Measurements from ENCODE around the gene HLCS. TPM values are rescaled to one million over a fixed set of nuclear protein-coding genes. Genes with fewer than 3 reads are reported as not detected.

The HLCS gene
- total RNA-seq, 1 experiment from 2014 or later = 12.7 TPM

GRCh38 chr21:36713746-36714145 lies 252.7 kb downstream of the HLCS start:
- Histone ChIP-seq H3K4ac (ENCODE audit: low read depth, low read length) (no peak overlapping the region), H2BK15ac (ENCODE audit: low read depth, low read length) (no peak overlapping the region), H2BK12ac (ENCODE audit: insufficient read length, low read depth, low read length) (no peak overlapping the region), H3K56ac (ENCODE audit: insufficient read length, low read depth, low read length) (no peak overlapping the region), H3K4me1 (ENCODE audit: insufficient read depth, low read length) (peaks cover 2% of the 10 kb centered on the region; the same call in 1 of the 2 replicates), H3K9ac (ENCODE audit: extremely low read depth, insufficient read length, low read length) (no peak overlapping the region), H2BK120ac (ENCODE audit: low read depth, low read length, poor library complexity, severe bottlenecking) (no peak overlapping the region), H3K27ac (ENCODE audit: insufficient read length, low read depth, low read length) (no peak overlapping the region), H3K79me1 (ENCODE audit: insufficient read depth, low read depth, low read length, poor library complexity, severe bottlenecking) (no peaks in the 10 kb centered on the region), H4K20me1 (ENCODE audit: control insufficient read depth, insufficient read depth, insufficient read length) (no peaks in the 10 kb centered on the region), H3K4me2 (ENCODE audit: insufficient read depth, insufficient read length, low read length) (no peak overlapping the region), H2BK5ac (ENCODE audit: insufficient read length, low read length) (no peak overlapping the region), H3K23me2 (ENCODE audit: insufficient read length, low read depth, low read length, poor library complexity, severe bottlenecking) (peaks cover 10% of the 10 kb centered on the region), H2AK5ac (ENCODE audit: insufficient read length, low read length) (no peak overlapping the region), H4K5ac (ENCODE audit: insufficient read length, low read depth, low read length) (no peak overlapping the region), H4K8ac (replicated peaks; ENCODE audit: insufficient read length, low read depth, low read length) (no peak overlapping the region), H3K9me3 (ENCODE audit: control insufficient read depth, low read depth, low read length) (no peaks in the 10 kb centered on the region), H2AFZ (ENCODE audit: low read length) (no peak overlapping the region), H2BK20ac (ENCODE audit: low read depth, low read length, poor library complexity, severe bottlenecking) (no peak overlapping the region), H3K27me3 (ENCODE audit: insufficient read depth, low read length) (peaks cover 13% of the 10 kb centered on the region; the same call in 1 of the 2 replicates), H3K18ac (ENCODE audit: insufficient read length, low read depth, low read length) (no peak overlapping the region), H3T11ph (ENCODE audit: low read length) (no peak overlapping the region), H3K23ac (ENCODE audit: insufficient read length, low read depth, low read length) (no peak overlapping the region), H3K79me2 (ENCODE audit: insufficient read depth, low read length) (no peaks in the 10 kb centered on the region), H4K91ac (ENCODE audit: insufficient read length, low read depth, low read length) (no peak overlapping the region), H3K14ac (ENCODE audit: insufficient read depth, low read length) (no peak overlapping the region)
- no peak for DNase-seq
- H3K27me3 Mint-ChIP-seq (ENCODE audit: low read depth) = peaks cover 91% of the 10 kb centered on the region
- no peaks in the 10 kb centered on the region; a peak in 1 of 7 replicates for H3K36me3 Mint-ChIP-seq (ENCODE audit: insufficient read depth in 1 of 3, low read depth in 3 of 3)
- H3K4me1 Mint-ChIP-seq = peaks cover 23 to 28% of the 10 kb centered on the region in 2 experiments
- no peak overlapping the region for H3K27ac Mint-ChIP-seq
- H3K9me3 Mint-ChIP-seq = no peaks in the 10 kb centered on the region; a peak in 1 of 5 replicates
- H3K4me3 Mint-ChIP-seq = no peak overlapping the region
- TF ChIP-seq, protein P1, sequence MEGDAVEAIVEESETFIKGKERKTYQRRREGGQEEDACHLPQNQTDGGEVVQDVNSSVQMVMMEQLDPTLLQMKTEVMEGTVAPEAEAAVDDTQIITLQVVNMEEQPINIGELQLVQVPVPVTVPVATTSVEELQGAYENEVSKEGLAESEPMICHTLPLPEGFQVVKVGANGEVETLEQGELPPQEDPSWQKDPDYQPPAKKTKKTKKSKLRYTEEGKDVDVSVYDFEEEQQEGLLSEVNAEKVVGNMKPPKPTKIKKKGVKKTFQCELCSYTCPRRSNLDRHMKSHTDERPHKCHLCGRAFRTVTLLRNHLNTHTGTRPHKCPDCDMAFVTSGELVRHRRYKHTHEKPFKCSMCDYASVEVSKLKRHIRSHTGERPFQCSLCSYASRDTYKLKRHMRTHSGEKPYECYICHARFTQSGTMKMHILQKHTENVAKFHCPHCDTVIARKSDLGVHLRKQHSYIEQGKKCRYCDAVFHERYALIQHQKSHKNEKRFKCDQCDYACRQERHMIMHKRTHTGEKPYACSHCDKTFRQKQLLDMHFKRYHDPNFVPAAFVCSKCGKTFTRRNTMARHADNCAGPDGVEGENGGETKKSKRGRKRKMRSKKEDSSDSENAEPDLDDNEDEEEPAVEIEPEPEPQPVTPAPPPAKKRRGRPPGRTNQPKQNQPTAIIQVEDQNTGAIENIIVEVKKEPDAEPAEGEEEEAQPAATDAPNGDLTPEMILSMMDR (conservative IDR thresholded peaks at IDR 0.05) = no peak
- no CpG with 5 or more reads among the region's 3 CpGs for WGBS (ENCODE audit: extremely low coverage, insufficient read length, low lambda C conversion rate)

Data from H9 (cell line).